ENCODE results near the gene GPR6.

The GPR6 gene

GRCh38 chr6:109978174-109979032, at the start of gene GPR6:
Gene GPR6 (plus strand): TSS chr6:109978311. CDS start chr6:109979113, 802 bp downstream.
- H4K20me1 ChIP-seq: no peaks in the 10 kb centered on the region
- TF ChIP-seq Cebpa-rat (IDR thresholded peaks at IDR 0.05): no peak
- peaks cover 14% of the 10 kb centered on the region for H3K9me3 ChIP-seq
- no peaks in the 10 kb centered on the region for H3K36me3 ChIP-seq
- no peak within 1 kb of the TSS for H3K4me2 ChIP-seq
- no peak within 1 kb of the TSS for H3K27ac ChIP-seq
- no peak within 1 kb of the TSS for H3K4me3 ChIP-seq
- H3K9ac ChIP-seq: no peak within 1 kb of the TSS
- H3K27me3 ChIP-seq: no peaks in the 10 kb centered on the region
- no peaks in the 10 kb centered on the region for H3K4me1 ChIP-seq

- no peaks in the 10 kb centered on the region for H3K27me3 ChIP-seq
- TF ChIP-seq Cebpa-rat (IDR thresholded peaks at IDR 0.05): no peak
- H3K4me2 ChIP-seq: no peak overlapping the region
- no peaks in the 10 kb centered on the region for H4K20me1 ChIP-seq
- H3K9me3 ChIP-seq: peaks cover 14% of the 10 kb centered on the region
- H3K4me3 ChIP-seq: no peak overlapping the region
- H3K36me3 ChIP-seq: no peaks in the 10 kb centered on the region
- no peak overlapping the region for H3K27ac ChIP-seq
- no peak overlapping the region for H3K9ac ChIP-seq
- peaks cover 12% of the 10 kb centered on the region for H3K4me1 ChIP-seq
These were observed 43.8 kb upstream of the GPR6 start for GRCh38 chr6:109934293-109934692.

- H3K27me3 ChIP-seq: no peaks in the 10 kb centered on the region
- H3K4me3 ChIP-seq: no peak overlapping the region
- no peaks in the 10 kb centered on the region for H3K4me1 ChIP-seq
- H4K20me1 ChIP-seq: no peaks in the 10 kb centered on the region
- H3K9me3 ChIP-seq: peaks cover 14% of the 10 kb centered on the region
- H3K4me2 ChIP-seq: no peak overlapping the region
- H3K36me3 ChIP-seq: no peaks in the 10 kb centered on the region
- H3K9ac ChIP-seq: no peak overlapping the region
- no peak overlapping the region for H3K27ac ChIP-seq
- TF ChIP-seq Cebpa-rat (IDR thresholded peaks at IDR 0.05): no peak
These were observed 38.5 kb upstream of the GPR6 start for GRCh38 chr6:109939654-109940053.

GRCh38 chr6:109944448-109944847, 33.7 kb upstream of the GPR6 start:
- Histone ChIP-seq H3K4me1 (no peaks in the 10 kb centered on the region), H3K27ac (no peak overlapping the region), H4K20me1 (no peaks in the 10 kb centered on the region), H3K36me3 (no peaks in the 10 kb centered on the region), H3K9me3 (no peaks in the 10 kb centered on the region), H3K4me2 (no peak overlapping the region), H3K27me3 (no peaks in the 10 kb centered on the region), H3K4me3 (no peak overlapping the region), H3K9ac (no peak overlapping the region)
- no peak for TF ChIP-seq Cebpa-rat (IDR thresholded peaks at IDR 0.05)

- TF ChIP-seq Cebpa-rat (IDR thresholded peaks at IDR 0.05): no peak
- Histone ChIP-seq H3K4me3 (no peak overlapping the region), H3K4me2 (no peak overlapping the region), H3K27ac (no peak overlapping the region), H3K4me1 (no peaks in the 10 kb centered on the region), H4K20me1 (no peaks in the 10 kb centered on the region), H3K9ac (no peak overlapping the region), H3K36me3 (no peaks in the 10 kb centered on the region), H3K27me3 (no peaks in the 10 kb centered on the region), H3K9me3 (no peaks in the 10 kb centered on the region)
These were observed 33.0 kb upstream of the GPR6 start for GRCh38 chr6:109945091-109945490.

- H3K4me1 ChIP-seq: no peaks in the 10 kb centered on the region
- no peak for TF ChIP-seq Cebpa-rat (IDR thresholded peaks at IDR 0.05)
- no peak overlapping the region for H3K27ac ChIP-seq
- H3K4me2 ChIP-seq: no peak overlapping the region
- H3K36me3 ChIP-seq: no peaks in the 10 kb centered on the region
- no peaks in the 10 kb centered on the region for H3K27me3 ChIP-seq
- H3K4me3 ChIP-seq: no peak overlapping the region
- no peak overlapping the region for H3K9ac ChIP-seq
- H3K9me3 ChIP-seq: peaks cover 8% of the 10 kb centered on the region; the same call in 1 of the 2 replicates
- H4K20me1 ChIP-seq: no peaks in the 10 kb centered on the region
These were observed 31.1 kb upstream of the GPR6 start for GRCh38 chr6:109946979-109947378.

- H3K27me3 ChIP-seq: no peaks in the 10 kb centered on the region
- H3K27ac ChIP-seq: no peak overlapping the region
- H3K9me3 ChIP-seq: peaks cover 8% of the 10 kb centered on the region; the same call in 1 of the 2 replicates
- H3K9ac ChIP-seq: no peak overlapping the region
- H3K36me3 ChIP-seq: no peaks in the 10 kb centered on the region
- no peaks in the 10 kb centered on the region for H3K4me1 ChIP-seq
- no peak overlapping the region for H3K4me3 ChIP-seq
- no peak for TF ChIP-seq Cebpa-rat (IDR thresholded peaks at IDR 0.05)
- no peak overlapping the region for H3K4me2 ChIP-seq
- H4K20me1 ChIP-seq: no peaks in the 10 kb centered on the region
These were observed 28.6 kb upstream of the GPR6 start for GRCh38 chr6:109949281-109950065.

- no peaks in the 10 kb centered on the region for H4K20me1 ChIP-seq
- no peak overlapping the region for H3K4me3 ChIP-seq
- no peaks in the 10 kb centered on the region for H3K27me3 ChIP-seq
- H3K4me1 ChIP-seq: peaks cover under 1% of the 10 kb centered on the region
- no peak for TF ChIP-seq Cebpa-rat (IDR thresholded peaks at IDR 0.05)
- H3K27ac ChIP-seq: no peak overlapping the region
- H3K9me3 ChIP-seq: peaks cover 14% of the 10 kb centered on the region
- H3K36me3 ChIP-seq: no peaks in the 10 kb centered on the region
- no peak overlapping the region for H3K4me2 ChIP-seq
- no peak overlapping the region for H3K9ac ChIP-seq
These were observed 22.6 kb upstream of the GPR6 start for GRCh38 chr6:109955491-109955890.

- Histone ChIP-seq H3K27me3 (no peaks in the 10 kb centered on the region), H3K4me3 (no peak overlapping the region)
These were observed 19.5 kb upstream of the GPR6 start for GRCh38 chr6:109958626-109959025.

GRCh38 chr6:109961611-109962041, 16.5 kb upstream of the GPR6 start:
- TF ChIP-seq Cebpa-rat (IDR thresholded peaks at IDR 0.05): no peak

More at GRCh38 chr6:109958626-109959025, 19.5 kb upstream of the GPR6 start:
- H3K9ac ChIP-seq: no peak overlapping the region
- TF ChIP-seq Cebpa-rat (IDR thresholded peaks at IDR 0.05): no peak
- no peak overlapping the region for H3K27ac ChIP-seq
- H4K20me1 ChIP-seq: no peaks in the 10 kb centered on the region
- H3K4me1 ChIP-seq: peaks cover 22% of the 10 kb centered on the region
- H3K4me2 ChIP-seq: no peak overlapping the region
- H3K9me3 ChIP-seq: peaks cover 22% of the 10 kb centered on the region
- no peaks in the 10 kb centered on the region for H3K36me3 ChIP-seq

More at GRCh38 chr6:109961611-109962041, 16.5 kb upstream of the GPR6 start:
- H3K9me3 ChIP-seq: peaks cover 22% of the 10 kb centered on the region
- peaks cover 22% of the 10 kb centered on the region for H3K4me1 ChIP-seq
- no peaks in the 10 kb centered on the region for H4K20me1 ChIP-seq
- H3K9ac ChIP-seq: no peak overlapping the region
- H3K36me3 ChIP-seq: no peaks in the 10 kb centered on the region
- peak overlapping the region; percentile 32; the same call in 1 of the 2 replicates for H3K27ac ChIP-seq
- H3K27me3 ChIP-seq: no peaks in the 10 kb centered on the region
- H3K4me2 ChIP-seq: peak overlapping the region; percentile 67
- no peak overlapping the region for H3K4me3 ChIP-seq
